ENCODE results near the gene MED15. TPM values are rescaled to one million over a fixed set of nuclear protein-coding genes. Genes with fewer than 3 reads are reported as not detected.

The MED15 gene
- total RNA-seq, 2 donors from 2014 or later, result 61.4 to 62.7 TPM

GRCh38 chr22:20554824-20555223, 47.4 kb downstream of the MED15 start:
- Histone ChIP-seq H3K9ac (ENCODE audit: extremely low read depth, low read length, poor library complexity, severe bottlenecking) (no peak overlapping the region), H3K27ac (ENCODE audit: low read depth, low read length) (no peak overlapping the region), H3K4me1 (ENCODE audit: control insufficient read depth, insufficient read depth, low read length) (no peaks in the 10 kb centered on the region), H3K36me3 (ENCODE audit: control insufficient read depth, insufficient read depth, low read length) (peaks cover 77% of the 10 kb centered on the region), H3K9me3 (ENCODE audit: control insufficient read depth, low read length) (peaks cover 19% of the 10 kb centered on the region), H3K27me3 (ENCODE audit: control insufficient read depth, insufficient read depth, low read length, poor library complexity, severe bottlenecking) (no peaks in the 10 kb centered on the region), H3K4me3 (ENCODE audit: low read length) (no peak overlapping the region)
- no peak for DNase-seq
- H3K27ac Mint-ChIP-seq, result no peak overlapping the region
- whole genome bisulfite sequencing, 2 experiments (ENCODE audit: insufficient coverage in 1 of 2, insufficient read length in 1 of 2), result 95 to 100% methylated on average over 5 to 14 of the region's 14 CpGs
- TF ChIP-seq CTCF (conservative IDR thresholded peaks at IDR 0.05), result no peak
- H3K4me3 Mint-ChIP-seq, result no peak overlapping the region
- H3K4me1 Mint-ChIP-seq, result peaks cover 6% of the 10 kb centered on the region
- H3K36me3 Mint-ChIP-seq (ENCODE audit: low read depth), result peaks cover 57% of the 10 kb centered on the region
- H3K27me3 Mint-ChIP-seq (ENCODE audit: insufficient read depth), result no peaks in the 10 kb centered on the region
- peaks cover 17% of the 10 kb centered on the region for H3K9me3 Mint-ChIP-seq

GRCh38 chr22:20558534-20558933, 51.1 kb downstream of the MED15 start:
- Histone ChIP-seq H3K9me3 (ENCODE audit: control insufficient read depth, low read length) (peaks cover 20% of the 10 kb centered on the region), H3K36me3 (ENCODE audit: control insufficient read depth, insufficient read depth, low read length) (peaks cover 81% of the 10 kb centered on the region), H3K27ac (ENCODE audit: low read depth, low read length) (no peak overlapping the region), H3K4me3 (ENCODE audit: low read length) (no peak overlapping the region), H3K4me1 (ENCODE audit: control insufficient read depth, insufficient read depth, low read length) (no peaks in the 10 kb centered on the region), H3K27me3 (ENCODE audit: control insufficient read depth, insufficient read depth, low read length, poor library complexity, severe bottlenecking) (no peaks in the 10 kb centered on the region), H3K9ac (ENCODE audit: extremely low read depth, low read length, poor library complexity, severe bottlenecking) (no peak overlapping the region)
- WGBS, 2 experiments (ENCODE audit: insufficient coverage in 1 of 2, insufficient read length in 1 of 2), result 95 to 100% methylated on average over 2 of the region's 2 CpGs
- Mint-ChIP-seq H3K9me3 (peaks cover 19% of the 10 kb centered on the region), H3K36me3 (ENCODE audit: low read depth) (peaks cover 76% of the 10 kb centered on the region), H3K27me3 (ENCODE audit: insufficient read depth) (no peaks in the 10 kb centered on the region), H3K4me1 (no peaks in the 10 kb centered on the region), H3K27ac (no peak overlapping the region), H3K4me3 (no peak overlapping the region)
- no peak for DNase-seq
- TF ChIP-seq CTCF (conservative IDR thresholded peaks at IDR 0.05), result no peak

- Histone ChIP-seq H3K27ac (ENCODE audit: low read depth, low read length) (no peak overlapping the region), H3K9me3 (ENCODE audit: control insufficient read depth, low read length) (peaks cover 20% of the 10 kb centered on the region), H3K36me3 (ENCODE audit: control insufficient read depth, insufficient read depth, low read length) (peaks cover 75% of the 10 kb centered on the region), H3K27me3 (ENCODE audit: control insufficient read depth, insufficient read depth, low read length, poor library complexity, severe bottlenecking) (no peaks in the 10 kb centered on the region), H3K9ac (ENCODE audit: extremely low read depth, low read length, poor library complexity, severe bottlenecking) (no peak overlapping the region), H3K4me1 (ENCODE audit: control insufficient read depth, insufficient read depth, low read length) (no peaks in the 10 kb centered on the region), H3K4me3 (ENCODE audit: low read length) (no peak overlapping the region)
- 85% methylated on average over 4 of the region's 4 CpGs for WGBS, 2 experiments (ENCODE audit: insufficient coverage in 1 of 2, insufficient read length in 1 of 2)
- DNase-seq, result no peak
- no peaks in the 10 kb centered on the region for H3K27me3 Mint-ChIP-seq (ENCODE audit: insufficient read depth)
- TF ChIP-seq CTCF (conservative IDR thresholded peaks at IDR 0.05), result no peak
- no peak overlapping the region for H3K27ac Mint-ChIP-seq
- H3K9me3 Mint-ChIP-seq, result peaks cover 19% of the 10 kb centered on the region
- H3K36me3 Mint-ChIP-seq (ENCODE audit: low read depth), result peaks cover 76% of the 10 kb centered on the region
- no peak overlapping the region for H3K4me3 Mint-ChIP-seq
- H3K4me1 Mint-ChIP-seq, result peaks cover 2% of the 10 kb centered on the region
Measured at GRCh38 chr22:20559174-20559760, 51.9 kb downstream of the MED15 start.

Measured in endodermal cell (in vitro differentiated cells).